Immature natural killer cell (primary cell): ENCODE measurements around the gene MYO1D. TPM values are rescaled to one million over a fixed set of nuclear protein-coding genes. Genes with fewer than 3 reads are reported as not detected.
"Not testable (repeated sequence)": the region's sequence is repeated elsewhere in the genome, so short reads cannot be mapped to it uniquely, and the experiment has no call there.

Source experiments
- DNase-seq, 3 donors: peaks; one replicate each; pipeline ENCODE4 v3.0.0; 2022; ENCODE audit warnings: mixed read lengths in 1 of 3
- H3K27ac Mint-ChIP-seq, 6 donors: one replicate each; pipeline ENCODE4 v1.8.0; 2020; ENCODE audit warnings: mixed read lengths in 6 of 6, mild to moderate bottlenecking in 5 of 6, inconsistent platforms in 4 of 6, moderate library complexity in 3 of 6
- H3K27me3 Mint-ChIP-seq, 3 donors: one replicate each; pipeline ENCODE4 v1.8.0; 2020 to 2021; ENCODE audit warnings: low read depth in 3 of 3, mild to moderate bottlenecking in 3 of 3, mixed read lengths in 3 of 3, moderate library complexity in 3 of 3, inconsistent platforms in 1 of 3
- H3K36me3 Mint-ChIP-seq, 3 donors: one replicate each; pipeline ENCODE4 v1.8.0; 2020; ENCODE audit warnings: mixed read lengths in 3 of 3, inconsistent platforms in 2 of 3, mild to moderate bottlenecking in 2 of 3
- H3K4me1 Mint-ChIP-seq, 2 donors: one replicate each; pipeline ENCODE4 v1.8.0; 2020; ENCODE audit warnings: inconsistent platforms in 2 of 2, mild to moderate bottlenecking in 2 of 2, mixed read lengths in 2 of 2, moderate library complexity in 1 of 2
- H3K4me3 Mint-ChIP-seq, 5 donors: one replicate each; pipeline ENCODE4 v1.8.0; 2020; ENCODE audit warnings: mild to moderate bottlenecking in 5 of 5, mixed read lengths in 5 of 5, inconsistent platforms in 3 of 5, moderate library complexity in 3 of 5
- H3K9me3 Mint-ChIP-seq, 6 donors: one replicate each; pipeline ENCODE4 v1.8.0; 2020; ENCODE audit warnings: mild to moderate bottlenecking in 6 of 6, mixed read lengths in 6 of 6, inconsistent platforms in 4 of 6, moderate library complexity in 3 of 6
- polyA plus RNA-seq, 3 donors: library from polyadenylated mRNA; unstranded; fragments of 300-500 nt; fragmentation: Illumina TruSeq; gene quantifications; one replicate each; pipeline ENCODE4 v1.2.3, GENCODE V29; 2021

MYO1D gene
- polyA plus RNA-seq, 3 donors from 2014 or later: 2.0 to 7.9 TPM; not detected in 1

DNA sequence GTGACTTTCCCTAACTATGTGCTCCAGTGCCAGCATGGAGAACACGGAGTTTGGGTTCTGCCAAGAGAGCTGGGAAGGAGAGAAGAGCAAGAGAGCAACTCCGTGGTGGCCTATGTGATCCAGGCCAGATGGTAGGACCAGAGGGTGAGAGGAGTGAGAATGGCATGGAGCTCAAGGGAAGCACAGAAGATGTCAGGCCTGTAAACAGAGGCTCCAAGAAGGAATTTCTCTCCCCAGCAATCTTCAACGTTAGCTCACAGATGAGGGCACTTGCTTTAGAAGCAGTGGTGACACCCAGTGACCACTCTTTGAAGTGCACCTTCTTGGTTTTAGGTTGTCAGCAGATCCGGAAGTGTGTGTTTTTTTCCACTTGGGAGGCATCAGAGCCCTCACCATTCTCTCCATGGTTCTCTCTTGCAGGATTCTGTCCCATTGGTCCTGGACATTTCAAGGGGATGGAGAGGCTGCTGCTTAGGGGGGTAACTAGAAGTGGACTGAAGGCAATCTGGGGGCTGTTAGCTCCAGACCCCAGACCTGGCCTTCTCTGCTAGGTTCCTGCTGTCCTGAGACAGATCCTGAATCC, 33.0 kb upstream of the MYO1D start:
- Mint-ChIP-seq H3K9me3 (no peaks in the 10 kb centered on the region), H3K4me3 (no peak overlapping the region), H3K36me3 (no peaks in the 10 kb centered on the region), H3K27ac (no peak overlapping the region), H3K27me3 (peaks cover 0 to 4% (median 4%) of the 10 kb centered on the region in 3 donors), H3K4me1 (peaks cover 0 to 1% of the 10 kb centered on the region in 2 donors)
- peak; percentile 44 to 58 (median 52) for DNase-seq

DNA sequence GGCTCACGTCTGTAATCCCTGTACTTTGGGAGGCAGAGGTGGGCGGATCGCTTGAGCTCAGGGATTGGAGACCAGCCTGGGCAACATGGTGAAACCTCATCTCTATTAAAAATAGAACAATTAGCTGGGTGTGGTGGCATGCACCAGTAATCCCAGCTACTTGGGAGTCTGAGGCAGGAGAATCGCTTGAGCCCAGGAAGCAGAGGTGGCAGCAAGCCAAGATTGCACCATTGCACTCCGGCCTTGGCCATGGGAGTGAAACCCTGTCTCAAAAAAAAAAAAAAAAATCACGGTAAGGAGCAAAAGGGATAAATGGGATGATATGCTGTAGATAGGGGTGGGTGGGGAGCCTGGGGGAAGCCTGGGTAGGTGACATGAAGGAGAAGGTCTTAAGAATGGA, 30.7 kb upstream of the MYO1D start:
- Mint-ChIP-seq H3K36me3 (no peaks in the 10 kb centered on the region), H3K4me1 (peaks cover 0 to 13% of the 10 kb centered on the region in 2 donors), H3K27me3 (peaks cover 0 to 6% (median 3%) of the 10 kb centered on the region in 3 donors), H3K4me3 (no peak overlapping the region), H3K27ac (no peak overlapping the region), H3K9me3 (no peaks in the 10 kb centered on the region)
- no peak for DNase-seq

DNA sequence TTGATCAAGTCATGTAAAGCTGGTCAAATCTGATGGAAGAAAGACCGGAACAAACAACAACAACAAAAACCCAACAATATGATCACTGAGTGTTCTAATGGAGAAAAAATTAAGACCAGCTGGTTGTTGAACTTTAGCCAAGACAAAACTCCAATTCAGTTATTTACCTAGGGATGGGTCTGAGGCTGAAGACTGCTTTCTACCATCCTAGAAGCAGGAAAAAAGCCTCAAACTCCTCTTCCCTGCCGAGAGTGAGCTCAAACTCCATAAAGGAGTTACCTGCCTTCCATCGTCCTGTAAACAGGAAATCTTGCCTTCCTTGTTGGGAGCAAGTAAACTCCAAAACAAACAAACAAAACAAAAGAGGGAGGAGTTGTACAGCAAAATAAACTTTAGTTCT, 28.0 kb upstream of the MYO1D start:
- H3K4me3 Mint-ChIP-seq: no peak overlapping the region
- H3K27ac Mint-ChIP-seq: no peak overlapping the region
- H3K9me3 Mint-ChIP-seq: no peaks in the 10 kb centered on the region
- H3K27me3 Mint-ChIP-seq: peaks cover 0 to 6% (median 3%) of the 10 kb centered on the region in 3 donors
- no peak for DNase-seq
- H3K36me3 Mint-ChIP-seq: no peaks in the 10 kb centered on the region
- peaks cover 0 to 13% of the 10 kb centered on the region in 2 donors for H3K4me1 Mint-ChIP-seq

DNA sequence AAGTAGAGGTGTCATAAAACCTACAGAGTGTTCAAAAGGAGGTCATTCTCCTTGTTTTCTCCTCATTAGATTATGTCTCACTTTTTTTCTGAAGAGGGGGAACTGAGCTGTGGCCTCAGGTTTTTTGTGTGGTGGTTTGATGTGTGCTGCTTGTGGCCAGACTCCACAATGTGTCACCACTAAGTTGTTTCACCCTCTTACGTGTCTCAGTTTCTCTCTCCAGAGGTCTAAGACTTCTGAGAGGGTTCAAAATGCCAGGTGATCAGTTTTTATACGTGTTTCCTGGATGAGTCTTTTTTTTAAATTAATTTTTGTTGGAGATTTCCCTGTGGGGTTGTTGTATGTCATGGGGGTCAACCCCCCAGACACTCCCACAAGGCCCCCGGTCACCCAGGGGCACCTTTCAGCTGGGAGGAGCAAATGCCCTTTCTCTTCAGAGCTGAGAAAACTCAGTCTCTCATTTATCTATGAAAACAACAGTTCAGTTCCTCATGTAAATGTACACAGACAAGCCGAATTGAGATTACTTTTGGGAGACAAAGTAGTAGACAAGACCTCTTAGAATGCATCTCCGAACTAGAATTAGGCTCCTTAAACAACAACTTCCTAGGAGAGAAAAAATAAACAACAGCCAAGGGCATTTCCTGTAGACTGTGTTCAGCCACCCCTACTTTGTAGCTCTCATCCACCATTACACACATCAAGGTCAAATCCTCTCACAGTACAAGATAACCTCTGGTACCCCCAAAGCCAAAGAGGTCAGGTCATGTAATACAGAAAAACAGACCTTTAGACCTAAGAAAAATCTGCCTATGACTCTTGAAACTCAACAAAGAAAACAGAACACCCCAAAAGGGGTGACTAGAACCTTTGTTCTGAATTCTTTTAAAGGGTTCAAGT, 27.1 kb upstream of the MYO1D start:
- H3K9me3 Mint-ChIP-seq: no peaks in the 10 kb centered on the region
- DNase-seq: no peak
- peaks cover 0 to 6% (median 3%) of the 10 kb centered on the region in 3 donors for H3K27me3 Mint-ChIP-seq
- H3K4me3 Mint-ChIP-seq: peak overlapping the region in 2 of 5 donors; percentile 12 to 24
- H3K4me1 Mint-ChIP-seq: peaks cover 0 to 13% of the 10 kb centered on the region in 2 donors
- H3K36me3 Mint-ChIP-seq: no peaks in the 10 kb centered on the region
- peak overlapping the region in 2 of 6 donors; percentile 8 to 31 for H3K27ac Mint-ChIP-seq

DNA sequence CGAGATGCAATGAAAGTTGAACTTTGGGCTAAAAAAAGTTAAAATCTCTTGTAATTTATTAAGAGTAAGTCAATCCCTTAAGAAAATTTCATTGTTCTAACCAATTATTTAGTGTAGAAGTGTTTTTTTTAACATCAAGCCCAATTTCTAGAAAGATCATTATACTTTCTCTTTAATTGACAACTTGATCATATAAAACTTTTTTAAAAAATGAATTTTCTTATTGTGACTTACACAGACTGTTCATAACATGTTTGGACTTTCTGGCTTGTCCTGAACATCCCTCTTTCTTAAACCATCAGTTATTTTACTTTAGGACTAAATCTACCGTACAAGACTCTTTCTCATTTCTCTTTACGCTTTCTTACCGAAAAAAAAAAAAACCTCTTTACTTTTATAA, 24.8 kb upstream of the MYO1D start:
- peaks cover 4 to 10% (median 7%) of the 10 kb centered on the region in 3 donors for H3K27me3 Mint-ChIP-seq
- no peak overlapping the region for H3K27ac Mint-ChIP-seq
- no peak overlapping the region for H3K4me3 Mint-ChIP-seq
- H3K36me3 Mint-ChIP-seq: no peaks in the 10 kb centered on the region
- H3K4me1 Mint-ChIP-seq: peaks cover 0 to 13% of the 10 kb centered on the region in 2 donors
- no peak for DNase-seq
- no peaks in the 10 kb centered on the region for H3K9me3 Mint-ChIP-seq

DNA sequence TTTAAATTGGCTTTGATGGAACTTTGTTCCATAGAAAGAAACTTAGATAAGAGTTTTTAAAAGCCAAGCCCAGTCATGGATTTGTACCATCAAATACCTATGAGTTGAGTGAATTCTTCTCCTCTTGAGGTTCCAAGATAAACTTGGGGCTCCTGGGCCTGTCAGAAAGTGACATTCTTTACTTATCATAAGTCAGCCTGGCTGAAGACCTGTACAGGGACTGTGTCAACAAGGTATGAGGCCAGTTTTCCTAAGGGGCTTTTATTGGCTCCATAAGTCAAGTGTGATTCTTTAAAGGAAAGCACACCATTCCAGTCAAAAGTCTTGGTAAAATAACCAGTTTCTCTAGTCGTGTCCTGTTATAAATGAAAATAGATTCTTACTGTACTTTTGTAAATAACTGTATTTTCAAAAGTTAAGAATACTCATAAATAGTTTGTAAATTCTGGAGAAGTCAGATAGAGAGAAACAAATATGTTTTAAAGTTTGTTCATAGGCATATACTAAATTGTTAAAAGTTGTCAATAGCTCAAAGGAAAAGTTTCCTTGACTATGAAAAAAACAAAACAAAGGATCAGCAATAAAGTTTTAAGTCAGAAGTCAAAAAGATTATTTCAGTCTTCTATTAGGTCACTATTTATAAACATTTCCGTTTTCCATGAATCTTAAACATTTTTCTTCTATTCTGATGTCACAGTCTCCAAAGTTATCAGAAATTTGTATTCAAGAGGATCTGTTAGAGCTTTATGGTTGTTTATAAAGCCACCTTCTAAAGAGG, 22.5 kb upstream of the MYO1D start:
- H3K4me3 Mint-ChIP-seq: no peak overlapping the region
- no peaks in the 10 kb centered on the region for H3K36me3 Mint-ChIP-seq
- DNase-seq: no peak
- peaks cover 4 to 7% (median 7%) of the 10 kb centered on the region in 3 donors for H3K27me3 Mint-ChIP-seq
- peaks cover 0 to 10% of the 10 kb centered on the region in 2 donors for H3K4me1 Mint-ChIP-seq
- no peaks in the 10 kb centered on the region for H3K9me3 Mint-ChIP-seq
- H3K27ac Mint-ChIP-seq: no peak overlapping the region

DNA sequence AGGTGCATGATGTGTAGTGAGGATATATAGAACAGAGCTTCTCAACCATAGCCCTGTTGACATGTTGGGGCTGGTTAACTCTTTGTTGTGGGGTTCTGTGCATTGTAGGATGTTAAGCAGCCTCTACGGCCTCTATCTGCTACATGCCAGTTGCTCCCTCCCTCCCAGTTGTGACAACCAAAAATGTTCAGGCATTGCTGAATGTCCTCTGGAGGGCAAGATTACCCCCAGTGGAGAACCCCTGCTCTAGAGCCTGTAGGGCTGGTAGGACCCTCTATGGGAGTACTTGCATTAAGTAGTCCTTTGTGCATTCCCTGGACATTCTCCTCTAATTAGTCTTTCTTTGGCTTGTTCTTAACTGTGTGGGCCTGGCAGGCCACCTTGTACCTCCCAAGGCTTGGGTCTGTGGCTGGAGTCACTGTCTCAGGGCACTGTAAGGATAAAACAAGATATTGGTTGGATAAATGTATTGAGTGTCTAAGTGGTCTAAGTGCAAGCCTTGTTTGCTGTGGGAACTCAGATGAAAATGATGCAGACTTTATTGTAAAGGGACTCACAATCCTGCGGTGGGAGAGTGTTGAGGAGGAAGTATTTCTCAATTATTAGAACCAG, 19.8 kb upstream of the MYO1D start:
- no peak overlapping the region for H3K4me3 Mint-ChIP-seq
- peaks cover 3 to 7% (median 5%) of the 10 kb centered on the region in 3 donors for H3K27me3 Mint-ChIP-seq
- peak overlapping the region in 1 of 6 donors; percentile 16 for H3K27ac Mint-ChIP-seq
- H3K4me1 Mint-ChIP-seq: no peaks in the 10 kb centered on the region
- no peak for DNase-seq
- no peaks in the 10 kb centered on the region for H3K9me3 Mint-ChIP-seq
- no peaks in the 10 kb centered on the region for H3K36me3 Mint-ChIP-seq

DNA sequence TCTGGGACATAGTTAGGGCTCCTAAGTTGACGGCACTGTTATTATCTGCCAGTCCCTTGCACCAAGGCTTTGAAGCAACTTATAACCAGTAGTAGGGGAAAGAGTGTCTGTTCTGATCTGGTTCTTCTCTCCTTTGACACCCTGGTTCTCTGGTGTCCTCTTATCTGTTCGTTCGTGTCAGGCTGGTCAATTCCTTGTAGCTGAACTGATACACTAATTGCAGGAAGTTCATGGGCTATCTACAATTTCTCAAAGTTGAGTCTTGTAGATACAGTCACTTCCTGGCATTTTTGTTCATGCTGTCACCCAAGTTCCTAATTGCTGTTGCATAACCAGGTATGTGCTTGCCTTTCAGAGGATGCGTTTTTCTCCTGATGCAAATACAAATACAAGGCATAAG, 17.3 kb upstream of the MYO1D start:
- H3K9me3 Mint-ChIP-seq: no peaks in the 10 kb centered on the region
- no peak for DNase-seq
- H3K27me3 Mint-ChIP-seq: peaks cover 3 to 7% (median 5%) of the 10 kb centered on the region in 3 donors
- H3K27ac Mint-ChIP-seq: no peak overlapping the region
- H3K4me3 Mint-ChIP-seq: no peak overlapping the region
- H3K4me1 Mint-ChIP-seq: no peaks in the 10 kb centered on the region
- no peaks in the 10 kb centered on the region for H3K36me3 Mint-ChIP-seq

DNA sequence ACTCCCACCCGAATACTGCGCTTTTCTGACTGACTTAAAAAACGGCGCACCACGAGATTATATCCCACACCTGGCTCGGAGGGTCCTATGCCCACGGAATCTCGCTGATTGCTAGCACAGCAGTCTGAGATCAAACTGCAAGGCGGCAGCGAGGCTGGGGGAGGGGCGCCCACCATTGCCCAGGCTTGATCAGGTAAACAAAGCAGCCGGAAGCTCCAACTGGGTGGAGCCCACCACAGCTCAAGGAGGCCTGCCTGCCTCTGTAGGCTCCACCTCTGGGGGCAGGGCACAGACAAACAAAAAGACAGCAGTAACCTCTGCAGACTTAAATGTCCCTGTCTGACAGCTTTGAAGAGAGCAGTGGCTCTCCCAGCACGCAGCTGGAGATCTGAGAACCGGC, 10.5 kb upstream of the MYO1D start:
- not testable (repeated sequence) for H3K9me3 Mint-ChIP-seq, H3K4me3 Mint-ChIP-seq, H3K27ac Mint-ChIP-seq, H3K36me3 Mint-ChIP-seq, DNase-seq, H3K4me1 Mint-ChIP-seq
- H3K27me3 Mint-ChIP-seq: peaks cover 0 to 11% (median 0%) of the 10 kb centered on the region in 3 donors

DNA sequence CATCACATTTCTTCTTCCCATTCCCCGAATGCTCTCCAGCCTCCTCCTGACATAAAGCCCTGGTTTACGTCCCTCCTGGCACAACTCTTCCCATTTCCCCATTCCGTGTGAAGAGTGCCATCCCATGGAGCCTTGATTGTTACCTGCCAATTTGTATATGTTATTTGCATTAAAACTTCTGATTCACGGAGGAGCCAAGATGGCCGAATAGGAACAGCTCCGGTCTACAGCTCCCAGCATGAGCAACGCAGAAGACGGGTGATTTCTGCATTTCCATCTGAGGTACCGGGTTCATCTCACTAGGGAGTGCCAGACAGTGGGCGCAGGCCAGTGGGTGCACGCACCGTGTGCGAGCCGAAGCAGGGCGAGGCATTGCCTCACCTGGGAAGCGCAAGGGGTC, 10.0 kb upstream of the MYO1D start:
- H3K9me3 Mint-ChIP-seq, H3K27ac Mint-ChIP-seq, H3K4me1 Mint-ChIP-seq, H3K4me3 Mint-ChIP-seq, H3K36me3 Mint-ChIP-seq, DNase-seq: not testable (repeated sequence)
- peaks cover 0 to 11% (median 0%) of the 10 kb centered on the region in 3 donors for H3K27me3 Mint-ChIP-seq

DNA sequence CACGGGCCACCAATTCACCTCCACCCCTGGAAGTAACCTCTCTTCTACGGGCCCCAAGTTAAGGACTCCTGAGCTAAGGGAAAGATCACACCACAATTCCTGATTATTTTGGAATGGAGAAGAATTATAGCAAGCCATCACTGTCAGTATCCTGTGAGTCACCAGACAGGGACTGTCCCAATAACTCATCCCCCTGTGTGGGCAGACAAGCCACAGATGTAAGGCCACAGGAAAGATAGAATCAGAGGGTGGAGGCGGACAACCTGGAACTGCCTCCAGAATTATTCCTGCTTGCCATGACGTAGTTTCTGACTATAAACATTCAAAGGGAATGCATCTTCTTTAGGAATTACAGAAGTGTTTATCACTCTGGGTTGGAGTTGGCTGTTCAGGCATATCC, 5.8 kb upstream of the MYO1D start:
- H3K4me3 Mint-ChIP-seq: no peak overlapping the region
- H3K9me3 Mint-ChIP-seq: no peaks in the 10 kb centered on the region
- H3K27ac Mint-ChIP-seq: no peak overlapping the region

DNA sequence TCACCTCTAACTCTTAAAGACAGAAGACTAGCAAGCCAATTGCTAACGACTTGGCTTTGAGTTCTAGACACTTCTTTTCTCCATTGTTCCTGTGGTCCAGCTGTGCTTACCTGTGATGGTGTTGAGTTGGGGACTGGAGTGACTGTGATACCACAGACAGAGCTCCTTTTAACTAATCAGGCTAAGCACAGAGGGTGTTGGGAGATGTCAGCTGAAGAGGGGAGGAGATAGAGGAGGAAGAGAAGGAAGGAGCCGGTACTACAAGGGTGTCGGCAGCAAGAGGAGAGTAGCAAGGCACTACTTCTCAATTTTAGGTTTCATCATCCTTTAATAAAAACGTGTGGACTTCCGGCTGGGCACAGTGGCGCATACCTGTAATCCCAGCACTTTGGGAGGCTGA, 5.1 kb upstream of the MYO1D start:
- Mint-ChIP-seq H3K4me3 (no peak overlapping the region), H3K4me1 (peaks cover 13 to 14% of the 10 kb centered on the region in 2 donors), H3K9me3 (no peaks in the 10 kb centered on the region), H3K36me3 (peaks cover 0 to 5% (median 3%) of the 10 kb centered on the region in 3 donors), H3K27ac (no peak overlapping the region), H3K27me3 (peaks cover 2 to 19% (median 9%) of the 10 kb centered on the region in 3 donors)
- DNase-seq: no peak

More for the DNA sequence above, 5.8 kb upstream of the MYO1D start:
- DNase-seq: no peak
- peaks cover 8 to 9% of the 10 kb centered on the region in 2 donors for H3K4me1 Mint-ChIP-seq
- peaks cover 2 to 14% (median 5%) of the 10 kb centered on the region in 3 donors for H3K27me3 Mint-ChIP-seq
- peaks cover 0 to 5% (median 3%) of the 10 kb centered on the region in 3 donors for H3K36me3 Mint-ChIP-seq

DNA sequence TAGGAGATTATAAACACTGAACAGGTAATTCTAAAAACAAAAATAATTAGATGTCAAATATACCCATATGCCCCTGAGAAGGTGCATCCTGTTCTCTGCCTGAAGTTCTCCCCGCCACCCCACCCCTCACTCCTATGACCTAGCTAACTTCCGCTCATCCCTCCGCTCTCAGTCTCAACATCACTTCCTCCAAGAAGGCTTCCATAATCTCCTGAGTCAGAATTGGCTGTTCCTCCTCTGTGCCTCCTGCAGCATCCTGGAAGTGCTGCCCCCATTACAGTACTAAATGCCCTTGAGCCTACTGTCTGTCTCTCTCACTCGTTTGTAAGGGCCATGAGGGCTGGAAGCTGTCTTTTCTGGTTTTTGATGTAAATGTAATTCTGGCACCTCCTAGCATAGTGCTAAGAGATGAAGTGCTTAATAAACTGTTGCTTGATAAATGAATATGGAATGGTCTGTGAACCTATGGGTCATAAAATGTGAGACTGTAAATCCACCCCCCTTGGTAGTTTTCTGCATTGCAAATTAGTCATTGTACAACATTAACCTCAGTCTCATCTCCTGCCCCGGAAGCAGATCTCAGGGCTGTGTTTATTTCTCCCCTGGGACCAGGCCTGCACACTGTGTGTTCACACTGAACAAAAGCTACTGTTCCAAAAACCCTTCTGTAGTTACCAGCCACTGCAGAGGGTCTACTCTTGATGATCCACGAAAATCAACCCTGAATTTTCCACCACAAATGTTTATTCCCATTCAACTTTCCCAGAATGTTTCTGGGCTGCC, 3.9 kb upstream of the MYO1D start:
- H3K27me3 Mint-ChIP-seq: peaks cover 2 to 24% (median 12%) of the 10 kb centered on the region in 3 donors
- H3K9me3 Mint-ChIP-seq: no peaks in the 10 kb centered on the region
- H3K4me3 Mint-ChIP-seq: no peak overlapping the region
- H3K36me3 Mint-ChIP-seq: peaks cover 0 to 5% (median 3%) of the 10 kb centered on the region in 3 donors
- H3K27ac Mint-ChIP-seq: no peak overlapping the region
- DNase-seq: no peak
- H3K4me1 Mint-ChIP-seq: peaks cover 17 to 19% of the 10 kb centered on the region in 2 donors
